Activated naive CD8-positive, alpha-beta T cell treated with anti-CD3 and anti-CD28 coated beads, Interleukin-2, amount 10 ng/mL, durations not matched to agents 7 days and 5 days (primary cell): Measurements from ENCODE around the gene MAB21L4. TPM values are rescaled to one million over a fixed set of nuclear protein-coding genes. Genes with fewer than 3 reads are reported as not detected.
"Not testable (repeated sequence)": the region's sequence is repeated elsewhere in the genome, so short reads cannot be mapped to it uniquely, and the experiment has no call there.

Experiments used
- ATAC-seq: fragments of 150-1000 bp; cut with Tn5 transposase; one replicate; pipeline ENCODE4 v1.10.0; 2021; ENCODE audit warnings: low read depth, moderate library complexity
- POLR2A ChIA-PET: fragments of 350-600 bp; sonication (Branson Sonifier 250); formaldehyde crosslinking; loops from one replicate; lab custom pipeline; 2021; ENCODE audit warnings: antibody characterized with exemption; lab: Charles Lee
- DNase-seq: peaks from one replicate; pipeline ENCODE4 v3.0.0; 2021
- H3K27ac Mint-ChIP-seq: one replicate; pipeline ENCODE4 v1.8.0; 2022; ENCODE audit warnings: mild to moderate bottlenecking, mixed read lengths
- H3K27me3 Mint-ChIP-seq: one replicate; pipeline ENCODE4 v1.8.0; 2022; ENCODE audit warnings: mild to moderate bottlenecking, moderate library complexity, mixed read lengths
- H3K36me3 Mint-ChIP-seq: one replicate; pipeline ENCODE4 v1.8.0; 2021; ENCODE audit warnings: mild to moderate bottlenecking, mixed read lengths
- H3K4me1 Mint-ChIP-seq: one replicate; pipeline ENCODE4 v1.8.0; 2021; ENCODE audit warnings: mixed read lengths
- H3K4me3 Mint-ChIP-seq: one replicate; pipeline ENCODE4 v1.8.0; 2022; ENCODE audit warnings: mild to moderate bottlenecking, moderate library complexity, mixed read lengths
- H3K9me3 Mint-ChIP-seq: one replicate; pipeline ENCODE4 v1.8.0; 2021; ENCODE audit warnings: mixed read lengths
- total RNA-seq, 2 experiments: library from RNA; stranded (reverse); gene quantifications; one replicate each; pipeline ENCODE4 v1.2.3, GENCODE V29; 2021

MAB21L4 gene
- total RNA-seq, 2 experiments from 2014 or later = not detected

DNA sequence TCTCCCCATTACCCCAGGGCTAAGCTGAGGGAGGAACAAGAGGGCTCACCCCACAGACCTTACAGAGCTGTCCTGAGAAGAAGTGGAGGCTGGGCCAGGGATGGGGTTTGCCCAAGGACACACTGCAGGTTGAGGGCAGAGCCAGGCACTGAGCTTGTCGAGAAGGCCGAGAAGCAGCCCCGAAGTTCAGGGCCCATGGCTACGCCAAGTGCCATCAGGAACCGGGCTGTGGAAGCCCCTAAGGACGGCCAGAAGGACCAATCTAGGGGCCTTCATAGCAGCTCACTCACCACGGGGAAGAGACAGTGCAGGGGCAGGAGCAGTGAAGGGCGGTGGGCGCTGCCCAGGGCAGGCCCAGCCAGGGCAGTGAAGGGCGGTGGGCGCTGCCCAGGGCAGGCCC, 45.9 kb downstream of the MAB21L4 start:
- Mint-ChIP-seq H3K4me1 (no peaks in the 10 kb centered on the region), H3K4me3 (no peak overlapping the region), H3K36me3 (peaks cover 3% of the 10 kb centered on the region), H3K9me3 (peaks cover 9% of the 10 kb centered on the region), H3K27me3 (no peaks in the 10 kb centered on the region), H3K27ac (no peak overlapping the region)
- POLR2A ChIA-PET = no interaction called here
- DNase-seq = peak; percentile 22
- ATAC-seq = no peak

DNA sequence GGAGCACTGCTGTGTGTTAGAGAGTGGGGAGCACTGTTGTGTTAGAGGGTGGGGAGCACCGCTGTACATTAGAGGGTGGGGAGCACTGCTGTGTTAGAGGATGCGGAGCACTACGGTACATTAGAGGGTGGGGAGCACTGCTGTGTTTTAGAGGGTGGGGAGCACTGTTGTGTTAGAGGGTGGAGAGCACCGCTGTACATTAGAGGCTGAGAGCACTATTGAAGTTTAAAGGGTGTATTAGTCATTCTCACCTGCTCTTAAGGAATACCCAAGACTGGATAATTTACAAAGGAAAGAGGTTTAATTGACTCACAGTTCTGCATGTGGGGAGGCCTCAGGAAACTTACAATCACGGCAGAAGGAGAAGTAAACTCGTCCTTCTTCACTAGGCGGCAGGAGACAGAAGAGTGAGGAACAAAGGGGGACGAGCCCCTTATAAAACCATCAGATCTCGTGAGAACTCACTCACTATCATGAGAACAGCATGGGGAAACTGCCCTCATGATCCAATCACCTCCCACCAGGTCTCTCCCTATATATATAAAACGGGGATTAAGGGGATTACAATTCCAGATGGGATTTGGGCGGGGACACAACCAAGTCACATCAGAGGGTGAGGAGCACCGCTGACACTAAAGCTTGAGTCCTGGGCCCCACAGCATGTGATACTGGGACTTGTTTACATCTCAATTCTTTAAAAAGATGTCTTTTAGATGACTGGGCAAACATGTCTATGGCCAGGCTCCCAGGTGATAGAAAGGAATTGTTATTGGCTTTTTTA, 46.9 kb downstream of the MAB21L4 start:
- Mint-ChIP-seq H3K27me3 (no peaks in the 10 kb centered on the region), H3K4me3 (no peak overlapping the region), H3K36me3 (no peaks in the 10 kb centered on the region), H3K9me3 (peaks cover 6% of the 10 kb centered on the region), H3K27ac (no peak overlapping the region), H3K4me1 (no peaks in the 10 kb centered on the region)
- POLR2A ChIA-PET = no interaction called here
- ATAC-seq (no peak), DNase-seq (no peak)

DNA sequence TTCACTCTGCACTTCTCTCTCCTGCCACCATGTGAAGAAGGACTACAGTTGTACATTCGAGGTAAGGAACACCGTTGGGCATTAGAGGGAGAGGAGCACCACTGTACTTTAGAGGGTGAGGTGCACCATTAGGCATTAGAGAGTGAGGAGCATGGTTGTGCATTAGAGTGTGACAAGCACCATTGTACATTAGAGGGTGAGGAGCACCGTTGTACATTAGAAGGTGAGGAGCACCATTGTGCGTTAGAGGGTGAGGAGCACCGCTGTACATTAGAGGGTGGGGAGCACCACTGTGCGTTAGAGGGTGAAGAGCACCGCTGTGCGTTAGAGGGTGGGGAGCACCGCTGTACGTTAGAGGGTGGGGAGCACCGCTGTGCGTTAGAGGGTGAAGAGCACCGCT, 48.1 kb downstream of the MAB21L4 start:
- POLR2A ChIA-PET = no interaction called here
- no peak for ATAC-seq
- Mint-ChIP-seq H3K4me1 (no peaks in the 10 kb centered on the region), H3K27me3 (peaks cover 3% of the 10 kb centered on the region), H3K27ac (no peak overlapping the region), H3K9me3 (peaks cover 6% of the 10 kb centered on the region), H3K36me3 (no peaks in the 10 kb centered on the region), H3K4me3 (no peak overlapping the region)
- no peak for DNase-seq

DNA sequence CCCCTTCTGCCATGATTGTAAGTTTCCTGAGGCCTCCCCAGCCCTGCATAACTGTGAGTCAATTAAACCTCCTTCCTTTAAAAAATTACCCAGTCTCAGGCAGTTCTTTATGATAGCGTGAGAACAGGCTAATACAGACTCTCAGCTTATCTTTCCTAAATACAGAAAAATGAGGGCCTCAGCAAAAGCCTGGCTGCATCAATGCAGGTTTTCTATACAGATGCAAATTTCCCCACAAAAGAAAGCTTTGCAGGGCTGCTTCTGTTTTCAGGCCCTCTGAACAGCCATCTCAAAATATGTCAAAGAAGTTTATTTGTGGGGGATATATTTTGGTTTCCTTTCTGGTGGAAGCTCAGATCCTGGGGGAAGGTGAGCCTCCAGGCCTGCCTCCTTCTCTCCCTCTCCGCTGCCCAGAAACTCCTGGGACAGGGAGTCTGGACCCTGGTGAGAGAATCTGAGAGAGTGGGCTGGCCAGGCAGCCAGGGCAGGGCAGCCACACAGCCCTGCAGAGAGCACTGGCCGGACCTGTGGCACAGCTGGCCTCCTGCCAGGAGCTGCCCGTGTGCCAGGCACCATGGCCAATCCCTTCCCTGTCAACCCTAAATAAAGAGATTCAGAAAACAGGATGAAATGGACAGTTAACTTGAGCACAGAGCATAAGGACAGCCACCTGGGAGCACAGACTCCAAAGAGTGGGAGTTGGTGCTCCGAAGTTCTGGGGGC, 48.9 kb downstream of the MAB21L4 start:
- peaks cover 3% of the 10 kb centered on the region for H3K27me3 Mint-ChIP-seq
- no peak overlapping the region for H3K27ac Mint-ChIP-seq
- POLR2A ChIA-PET = no interaction called here

DNA sequence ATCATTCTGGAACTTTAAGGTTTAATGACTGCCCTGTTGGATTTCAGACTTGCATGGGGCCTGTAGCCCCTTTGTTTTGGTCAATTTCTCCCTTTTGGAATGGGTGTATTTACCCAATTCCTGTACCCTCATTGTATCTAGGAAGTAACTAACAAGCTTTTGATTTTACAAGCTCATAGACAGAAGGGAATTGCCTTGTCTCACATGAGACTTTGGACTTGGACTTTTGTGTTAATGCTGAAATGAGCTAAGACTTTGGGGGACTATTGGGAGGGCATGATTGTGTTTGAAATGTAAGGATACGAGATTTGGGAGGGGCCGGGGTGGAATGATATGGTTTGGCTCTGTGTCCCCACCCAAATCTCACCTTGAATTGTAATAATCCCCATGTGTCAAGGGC, 49.6 kb downstream of the MAB21L4 start:
- H3K9me3 Mint-ChIP-seq, ATAC-seq, H3K4me3 Mint-ChIP-seq, H3K36me3 Mint-ChIP-seq, POLR2A ChIA-PET, H3K27me3 Mint-ChIP-seq, H3K27ac Mint-ChIP-seq, H3K4me1 Mint-ChIP-seq, DNase-seq: not testable (repeated sequence)

More for the DNA sequence above, 48.9 kb downstream of the MAB21L4 start:
- Mint-ChIP-seq H3K4me1 (no peaks in the 10 kb centered on the region), H3K9me3 (peaks cover 8% of the 10 kb centered on the region), H3K36me3 (no peaks in the 10 kb centered on the region), H3K4me3 (no peak overlapping the region)
- no peak for ATAC-seq
- no peak for DNase-seq

DNA sequence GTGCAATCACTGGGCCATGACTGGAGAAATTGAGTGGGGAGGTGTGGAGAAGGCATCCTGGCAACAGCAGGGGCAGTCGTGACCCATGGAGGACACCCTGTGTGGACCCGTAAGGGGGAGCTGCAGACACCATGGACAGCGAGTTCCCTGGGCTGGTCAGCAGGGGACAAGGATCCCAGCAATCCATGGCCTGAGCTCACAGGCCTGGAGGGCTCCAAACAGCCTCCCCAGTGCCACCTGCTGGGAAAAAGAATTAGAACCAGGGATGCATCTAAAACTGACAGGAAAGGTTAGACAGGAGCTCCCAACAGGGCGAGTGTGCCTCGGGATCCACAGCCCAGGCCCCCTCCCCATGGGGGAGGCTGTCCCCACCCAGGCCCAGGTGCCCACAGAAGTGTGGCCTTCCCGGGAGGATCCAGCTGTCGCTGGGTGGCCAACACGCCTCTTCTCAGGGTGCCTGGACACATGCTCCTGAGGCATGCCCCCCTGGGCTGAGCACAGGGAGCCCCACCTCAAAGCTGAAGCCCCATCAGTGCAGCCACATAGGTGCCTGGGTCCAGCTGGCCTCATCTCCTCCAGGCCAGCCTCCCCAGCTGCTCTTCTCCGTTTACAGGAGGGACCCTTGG, 55.4 kb downstream of the MAB21L4 start:
- no peak overlapping the region for H3K4me3 Mint-ChIP-seq
- DNase-seq (peak; percentile 32), ATAC-seq (peak; percentile 45)
- H3K36me3 Mint-ChIP-seq = no peaks in the 10 kb centered on the region
- no peak overlapping the region for H3K27ac Mint-ChIP-seq
- POLR2A ChIA-PET = no interaction called here
- peaks cover 3% of the 10 kb centered on the region for H3K27me3 Mint-ChIP-seq
- H3K4me1 Mint-ChIP-seq = no peaks in the 10 kb centered on the region
- peaks cover 4% of the 10 kb centered on the region for H3K9me3 Mint-ChIP-seq

DNA sequence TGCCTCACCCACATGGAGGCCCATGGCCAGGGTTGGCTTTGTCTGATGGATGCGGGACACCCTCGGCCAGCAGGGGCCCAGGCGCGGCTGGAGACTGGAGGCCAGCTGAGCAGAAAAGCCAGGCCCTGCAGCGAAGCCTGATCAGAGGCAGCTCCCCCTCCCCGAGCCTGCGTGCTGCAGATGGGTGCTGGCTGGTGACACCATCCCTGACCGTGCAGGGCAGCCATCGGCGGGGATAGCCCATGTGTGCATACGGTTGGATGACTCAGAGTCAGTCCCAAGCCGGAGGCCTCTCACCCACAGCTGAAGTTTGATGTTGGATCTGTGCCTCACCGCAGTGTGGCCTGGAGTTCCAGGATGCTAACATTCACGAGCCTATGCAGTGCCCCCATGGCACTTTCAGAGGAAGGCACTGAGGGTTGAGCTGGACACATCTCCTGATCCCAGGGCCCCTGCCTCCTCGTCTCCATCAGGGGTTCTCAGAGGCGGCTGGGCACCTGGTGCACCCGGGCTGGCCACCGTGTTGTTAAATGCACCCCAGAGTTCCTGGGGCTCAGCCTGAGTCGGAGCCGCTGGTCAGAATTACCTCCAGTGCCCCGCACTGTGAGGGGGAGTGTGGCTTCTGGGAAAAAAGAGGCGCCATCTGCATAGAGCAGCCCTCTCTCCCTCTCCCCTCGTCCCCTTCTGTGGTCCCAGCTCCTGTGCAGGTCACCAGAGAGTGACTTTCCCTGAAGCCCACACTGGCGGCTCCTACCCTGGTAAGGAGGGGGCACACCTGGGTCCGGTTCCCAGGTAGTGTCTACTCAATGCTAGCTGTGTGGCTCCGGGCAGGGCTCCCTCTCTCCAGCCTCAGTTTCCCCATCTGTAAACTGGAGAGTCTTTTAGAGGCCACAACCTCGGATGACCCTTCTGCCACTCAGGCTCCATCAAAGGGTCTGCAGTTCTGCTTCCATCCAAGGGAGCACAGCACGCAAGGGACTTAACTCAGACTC, 56.5 kb downstream of the MAB21L4 start:
- DNase-seq (no peak), ATAC-seq (no peak)
- H3K9me3 Mint-ChIP-seq = peaks cover 2% of the 10 kb centered on the region
- no peak overlapping the region for H3K27ac Mint-ChIP-seq
- H3K36me3 Mint-ChIP-seq = no peaks in the 10 kb centered on the region
- no peaks in the 10 kb centered on the region for H3K4me1 Mint-ChIP-seq
- H3K4me3 Mint-ChIP-seq = no peak overlapping the region
- POLR2A ChIA-PET = no interaction called here
- peaks cover 3% of the 10 kb centered on the region for H3K27me3 Mint-ChIP-seq

DNA sequence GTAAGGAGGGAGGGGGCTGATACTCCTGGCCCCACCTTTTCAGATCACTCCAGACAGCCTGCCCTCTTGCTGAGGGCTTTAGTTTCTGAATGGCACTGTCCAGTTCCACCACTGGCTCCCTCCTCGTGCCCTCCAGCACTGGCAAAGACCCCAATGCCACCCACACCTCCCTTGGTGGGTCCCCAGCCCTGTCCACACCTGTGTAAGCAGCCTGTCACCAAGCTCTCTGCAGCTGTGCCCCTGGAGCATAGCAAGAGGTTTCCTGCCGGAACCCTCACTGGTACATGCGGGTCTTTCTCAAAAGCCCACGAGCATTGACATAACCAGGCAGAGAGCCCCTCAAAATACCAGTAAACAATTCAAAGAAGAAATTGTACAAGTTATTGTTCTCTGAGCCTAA, 58.3 kb downstream of the MAB21L4 start:
- no peaks in the 10 kb centered on the region for H3K27me3 Mint-ChIP-seq
- no peak overlapping the region for H3K4me3 Mint-ChIP-seq
- no peak overlapping the region for H3K27ac Mint-ChIP-seq
- no peaks in the 10 kb centered on the region for H3K4me1 Mint-ChIP-seq
- POLR2A ChIA-PET = no interaction called here
- DNase-seq (no peak), ATAC-seq (no peak)
- H3K9me3 Mint-ChIP-seq = peaks cover 2% of the 10 kb centered on the region
- H3K36me3 Mint-ChIP-seq = no peaks in the 10 kb centered on the region

DNA sequence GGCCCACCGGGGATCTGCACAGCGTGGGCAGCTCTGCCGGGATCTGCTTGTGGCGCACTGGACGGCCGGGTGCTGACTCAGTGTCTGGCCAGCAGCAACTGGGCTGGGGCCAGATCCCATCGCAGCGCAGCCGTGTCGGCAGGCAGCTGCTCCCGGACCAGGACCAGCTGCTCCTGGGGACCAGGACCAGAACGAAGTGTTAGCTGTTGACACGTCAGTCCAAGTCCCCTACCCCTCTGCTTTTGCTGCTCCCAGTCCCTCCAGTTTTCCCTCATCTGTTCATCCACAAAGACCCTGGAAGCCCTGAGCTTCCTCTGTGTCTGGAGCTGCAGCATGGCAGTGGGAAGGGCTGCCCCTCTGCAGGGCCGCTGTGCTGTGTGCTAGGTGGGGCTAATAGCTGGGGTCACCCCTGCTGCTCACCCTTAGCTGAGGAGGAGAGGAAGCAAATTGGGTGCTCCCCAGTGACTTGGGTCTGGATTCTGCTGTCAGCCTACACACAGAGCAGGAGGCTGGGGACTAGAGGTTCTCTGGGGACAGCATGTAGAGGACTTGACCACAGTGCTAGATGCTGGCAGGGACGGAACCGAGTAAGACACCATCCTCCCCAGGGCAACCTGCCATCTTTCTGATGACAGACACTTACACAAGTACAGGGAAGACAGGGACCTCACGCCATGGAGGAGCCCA, 59.0 kb downstream of the MAB21L4 start:
- Mint-ChIP-seq H3K9me3 (no peaks in the 10 kb centered on the region), H3K4me1 (peaks cover under 1% of the 10 kb centered on the region), H3K36me3 (no peaks in the 10 kb centered on the region), H3K27me3 (no peaks in the 10 kb centered on the region), H3K27ac (no peak overlapping the region), H3K4me3 (no peak overlapping the region)
- POLR2A ChIA-PET = no interaction called here
- ATAC-seq (no peak), DNase-seq (no peak)

Other genes starting within 250 kb of the MAB21L4 start
- not detected for gene AQP12B, start 213.3 kb downstream of the MAB21L4 start, total RNA-seq
- not detected for gene AQP12A, start 204.3 kb downstream of the MAB21L4 start, total RNA-seq
- gene KIF1A, start 75.9 kb downstream of the MAB21L4 start, total RNA-seq = 1 to 10 TPM; 2.0 to 2.3 TPM
- gene AGXT, start 27.3 kb downstream of the MAB21L4 start, total RNA-seq = not detected
- gene CROCC2, start 10.2 kb upstream of the MAB21L4 start, total RNA-seq = not detected
- gene SNED1, start 102.5 kb upstream of the MAB21L4 start, total RNA-seq = 10 to 100 TPM; 14.5 to 18.7 TPM
- gene MTERF4, start 206.1 kb upstream of the MAB21L4 start, total RNA-seq = 10 to 100 TPM; 88.1 to 88.9 TPM